ENCODE data around the gene PLA2G10. TPM values are rescaled to one million over a fixed set of nuclear protein-coding genes. Genes with fewer than 3 reads are reported as not detected.
A peak's percentile ranks its signal among the peaks of the same experiment; 100 is the strongest.
"Not testable (repeated sequence)": the region's sequence is repeated elsewhere in the genome, so short reads cannot be mapped to it uniquely, and the experiment has no call there.

The PLA2G10 gene
- total RNA-seq, 1 donor from 2014 or later: not detected

- Mint-ChIP-seq H3K4me1 (peaks cover 39% of the 10 kb centered on the region), H3K27me3 (ENCODE audit: low read depth) (no peaks in the 10 kb centered on the region), H3K27ac (ENCODE audit: unreplicated experiment) (peak overlapping the region; percentile 13), H3K4me3 (peak overlapping the region; percentile 100), H3K36me3 (ENCODE audit: low read depth) (peaks cover 2% of the 10 kb centered on the region), H3K9me3 (no peaks in the 10 kb centered on the region)
- no peak for DNase-seq (ENCODE audit: low read depth, low spot score)
- no peak for TF ChIP-seq CTCF (conservative IDR thresholded peaks at IDR 0.05)
These were observed 58.5 kb downstream of the PLA2G10 start for GRCh38 chr16:14635395-14636165.

DNA sequence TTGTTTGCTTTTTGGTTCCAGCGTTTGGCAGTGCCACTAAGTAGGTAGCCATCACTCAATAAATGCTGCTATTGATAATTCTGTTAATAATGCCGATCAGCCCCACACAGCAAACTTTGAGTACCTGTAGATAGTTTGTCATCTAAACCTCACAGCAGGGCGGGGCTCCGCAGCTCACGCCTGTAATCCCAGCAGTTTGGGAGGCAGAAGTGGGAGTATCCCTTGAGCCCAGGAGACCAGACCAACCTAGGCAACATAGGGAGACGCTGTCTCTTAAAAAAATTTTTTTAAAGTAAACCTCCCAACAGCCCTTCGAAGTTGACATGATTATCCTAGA, 59.8 kb downstream of the PLA2G10 start:
- Mint-ChIP-seq H3K27me3 (ENCODE audit: low read depth) (no peaks in the 10 kb centered on the region), H3K4me1 (peaks cover 46% of the 10 kb centered on the region), H3K27ac (ENCODE audit: unreplicated experiment) (peak overlapping the region; percentile 94), H3K9me3 (no peaks in the 10 kb centered on the region), H3K36me3 (ENCODE audit: low read depth) (no peaks in the 10 kb centered on the region), H3K4me3 (peak overlapping the region; percentile 100)
- TF ChIP-seq CTCF (conservative IDR thresholded peaks at IDR 0.05): no peak
- DNase-seq (ENCODE audit: low read depth, low spot score): no peak

DNA sequence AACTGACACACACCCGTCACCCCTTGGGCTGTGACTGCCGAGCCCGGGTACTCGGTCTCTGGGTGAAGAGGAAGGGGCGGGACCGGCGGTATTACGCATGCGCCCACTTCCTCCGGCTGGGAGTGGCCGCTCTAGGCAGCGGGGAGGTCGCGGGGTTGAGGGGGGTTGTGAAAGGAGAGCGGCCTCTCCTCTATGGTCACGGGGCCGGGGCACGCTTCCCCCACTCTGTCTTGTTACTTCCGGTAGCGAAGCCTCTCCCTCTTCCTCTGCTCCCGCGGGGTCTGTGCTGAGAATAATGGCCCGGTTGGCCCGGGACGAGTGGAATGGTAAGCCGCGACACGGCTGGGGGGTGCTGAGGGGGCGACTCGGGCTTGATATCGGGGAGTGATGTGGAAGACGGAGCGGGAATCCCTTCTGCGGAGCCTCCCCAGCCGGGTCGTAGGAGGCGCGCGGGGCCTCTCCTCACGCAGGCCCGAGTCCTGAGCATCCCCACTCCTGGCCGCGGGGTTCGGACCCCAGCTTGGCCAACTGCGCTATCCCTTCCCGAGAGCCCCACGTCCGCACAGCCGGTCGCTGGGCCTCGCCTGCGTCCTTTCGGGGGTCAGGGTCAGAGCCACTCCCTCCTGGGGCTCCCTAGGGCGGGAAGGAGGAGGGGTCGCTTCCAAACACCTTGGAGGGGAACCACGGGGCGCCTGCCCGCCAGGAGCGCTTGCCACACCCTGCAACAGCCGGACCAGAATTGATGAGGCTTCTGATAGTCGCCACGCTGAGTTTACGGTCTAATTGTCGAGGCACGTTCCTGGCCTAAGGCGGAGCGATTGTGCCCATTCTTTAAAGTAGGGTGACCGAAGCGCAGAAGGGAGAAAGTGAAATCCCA, 61.2 kb downstream of the PLA2G10 start, which contains the start of gene BFAR:
BFAR (plus strand) TSS at position 259 of the 877 bp plus-strand sequence. CDS start 11,396 bp downstream, outside the sequence.
- TF ChIP-seq CTCF (conservative IDR thresholded peaks at IDR 0.05): no peak
- no peaks in the 10 kb centered on the region for H3K27me3 Mint-ChIP-seq (ENCODE audit: low read depth)
- peak within 1 kb of the TSS; percentile 98 for H3K27ac Mint-ChIP-seq (ENCODE audit: unreplicated experiment)
- H3K9me3 Mint-ChIP-seq: no peaks in the 10 kb centered on the region
- peak; percentile 98 for DNase-seq (ENCODE audit: low read depth, low spot score)
- no peaks in the 10 kb centered on the region for H3K36me3 Mint-ChIP-seq (ENCODE audit: low read depth)
- H3K4me1 Mint-ChIP-seq: peaks cover 54% of the 10 kb centered on the region
- peak within 1 kb of the TSS; percentile 100 for H3K4me3 Mint-ChIP-seq

GRCh38 chr16:14630620-14631330, 63.3 kb downstream of the PLA2G10 start:
- Mint-ChIP-seq H3K27ac (ENCODE audit: unreplicated experiment) (peak overlapping the region; percentile 79), H3K4me1 (peaks cover 37% of the 10 kb centered on the region), H3K4me3 (peak overlapping the region; percentile 100)
- H3K36me3 Mint-ChIP-seq (ENCODE audit: low read depth); DNase-seq (ENCODE audit: low read depth, low spot score); H3K9me3 Mint-ChIP-seq; H3K27me3 Mint-ChIP-seq (ENCODE audit: low read depth): not testable (repeated sequence)

DNA sequence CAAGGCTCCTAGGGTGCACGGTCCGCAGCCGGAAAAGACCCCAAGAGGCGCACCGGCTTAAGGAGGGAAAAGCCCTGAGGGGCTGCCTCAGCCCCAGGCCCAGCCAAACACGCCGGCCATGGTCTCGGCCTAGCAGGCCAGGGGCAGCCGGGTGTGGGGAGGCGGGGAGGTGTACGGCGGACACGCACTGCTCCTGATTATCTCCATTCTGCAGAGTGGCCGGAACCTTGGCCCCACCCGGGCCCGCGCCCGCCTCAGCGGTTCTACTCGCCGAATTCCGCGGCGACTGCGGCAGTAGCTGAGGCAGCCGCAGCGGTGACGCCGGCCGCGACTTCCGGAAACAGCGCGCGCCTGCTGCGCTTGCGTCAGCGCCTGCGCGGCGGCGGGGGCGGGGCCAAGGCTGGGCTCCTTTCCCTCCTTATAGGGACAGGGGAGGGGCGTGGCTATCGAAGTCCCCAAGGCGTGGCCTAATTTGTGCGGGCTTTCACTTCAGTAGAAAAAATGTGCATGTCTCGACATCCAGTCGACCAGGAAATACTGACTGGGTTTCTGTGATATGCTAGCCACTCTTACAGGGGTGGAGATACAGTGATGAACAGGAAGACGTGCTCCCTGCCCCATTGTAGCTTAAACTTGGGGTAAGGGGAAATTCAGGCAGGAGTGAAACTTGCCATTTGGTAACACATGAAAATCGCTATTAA, 64.0 kb downstream of the PLA2G10 start, which contains the start of gene PARN:
PARN (minus strand) TSS at position 342 of the 701 bp plus-strand sequence; CDS start at position 207, 135 bp downstream.
- DNase-seq (ENCODE audit: low read depth, low spot score): peak; percentile 95
- H3K36me3 Mint-ChIP-seq (ENCODE audit: low read depth): peaks cover 3% of the 10 kb centered on the region
- peaks cover 36% of the 10 kb centered on the region for H3K4me1 Mint-ChIP-seq

More for the DNA sequence above, 64.0 kb downstream of the PLA2G10 start, which contains the start of gene PARN:
- Mint-ChIP-seq H3K27ac (ENCODE audit: unreplicated experiment) (peak within 1 kb of the TSS; percentile 88), H3K4me3 (peak within 1 kb of the TSS; percentile 86), H3K27me3 (ENCODE audit: low read depth) (no peaks in the 10 kb centered on the region), H3K9me3 (no peaks in the 10 kb centered on the region)
- no peak for TF ChIP-seq CTCF (conservative IDR thresholded peaks at IDR 0.05)

Data from neural crest cell (in vitro differentiated cells).